SU-DHL-6 (cell line): Measurements from ENCODE around the gene LRRC8E.

Source experiments
- H2AFZ ChIP-seq: fragments of 200-600 bp; sonication (generic); 2 replicates; pipeline ENCODE4 v1.6.1; 2014; ENCODE audit warnings: low read depth, mild to moderate bottlenecking, moderate library complexity, mixed read lengths, antibody characterized with exemption, low read length; ENCODE audit not compliant: severe bottlenecking
- H3F3A ChIP-seq: fragments of 200-600 bp; shearing (Covaris generic); 2 replicates; pipeline ENCODE4 v1.6.0; 2016; ENCODE audit warnings: antibody characterized with exemption, mild to moderate bottlenecking; ENCODE audit not compliant: insufficient read depth
- H3K27ac ChIP-seq: fragments of 200-600 bp; sonication (generic); 2 replicates; pipeline ENCODE4 v1.5.1; 2016; ENCODE audit warnings: low read depth, mild to moderate bottlenecking, low read length, moderate library complexity, mixed read lengths
- H3K27me3 ChIP-seq: fragments of 200-600 bp; sonication (generic), shearing (Covaris generic); 2 replicates; pipeline ENCODE4 v1.6.0; 2014; ENCODE audit warnings: mild to moderate bottlenecking, low read length
- H3K36me3 ChIP-seq: fragments of 200-600 bp; sonication (generic); 2 replicates; pipeline ENCODE4 v1.6.1; 2014; ENCODE audit warnings: mild to moderate bottlenecking, low read length, mixed read lengths
- H3K4me2 ChIP-seq: fragments of 300-600, 200-600 bp; shearing (Covaris generic), sonication (generic); 2 replicates; pipeline ENCODE4 v1.6.0; 2014; ENCODE audit warnings: low read length, low read depth, mild to moderate bottlenecking; ENCODE audit not compliant: poor library complexity, severe bottlenecking
- H3K4me3 ChIP-seq: fragments of 200-600 bp; sonication (generic); 2 replicates; pipeline ENCODE4 v1.5.1; 2014; ENCODE audit warnings: antibody characterized with exemption, low read length, mild to moderate bottlenecking, mixed read lengths; ENCODE audit not compliant: insufficient read depth, poor library complexity, severe bottlenecking
- H3K79me2 ChIP-seq: fragments of 200-600 bp; sonication (generic); 2 replicates; pipeline ENCODE4 v1.6.1; 2014; ENCODE audit warnings: mild to moderate bottlenecking, low read length, moderate library complexity; ENCODE audit not compliant: insufficient read depth
- H3K9ac ChIP-seq: fragments of 200-600 bp; sonication (generic); 2 replicates; pipeline ENCODE4 v1.7.0; 2014; ENCODE audit warnings: mild to moderate bottlenecking, low read length
- H3K9me2 ChIP-seq: fragments of 200-600 bp; sonication (generic); replicated peaks from 2 replicates; pipeline ENCODE4 v1.6.1; 2014; ENCODE audit warnings: low read length; ENCODE audit not compliant: insufficient read depth
- H3K9me3 ChIP-seq: fragments of 200-600 bp; sonication (generic); 2 replicates; pipeline ENCODE4 v1.6.1; 2014; ENCODE audit warnings: low read length, mixed read lengths; ENCODE audit not compliant: insufficient read depth
- H4K20me1 ChIP-seq: fragments of 200-600 bp; sonication (generic); 2 replicates; pipeline ENCODE4 v1.6.1; 2014; ENCODE audit warnings: low read depth, mild to moderate bottlenecking, antibody characterized with exemption, low read length, moderate library complexity, mixed read lengths
- CTCF ChIP-seq: fragments of 200-600 bp; sonication (generic); IDR thresholded peaks from one replicate; pipeline ENCODE4 v1.5.1; 2017; ENCODE audit warnings: antibody characterized with exemption, mild to moderate bottlenecking, low read length, moderate library complexity; ENCODE audit not compliant: insufficient read depth, poor library complexity, severe bottlenecking
- EZH2phosphoT487 ChIP-seq: fragments of 200-600 bp; sonication (generic), shearing (Covaris generic); conservative IDR thresholded peaks from 2 replicates; pipeline ENCODE4 v1.6.1; 2018; ENCODE audit warnings: mild to moderate bottlenecking, antibody characterized with exemption, low read length, moderate library complexity, mixed read lengths

LRRC8E gene

GRCh38 chr19:7846155-7846646 lies 42.1 kb upstream of the LRRC8E start:
- TF ChIP-seq EZH2phosphoT487: no peak
- TF ChIP-seq CTCF: no peak
- H3K27ac ChIP-seq: no peak overlapping the region
- no peaks in the 10 kb centered on the region for H3K27me3 ChIP-seq
- no peaks in the 10 kb centered on the region for H3K36me3 ChIP-seq
- no peak overlapping the region for H3K4me2 ChIP-seq
- no peak overlapping the region for H2AFZ ChIP-seq
- no peak overlapping the region for H3K9ac ChIP-seq
- 0 out of 2 replicates have a peak, but pooled peaks cover 5% of the 10 kb centered on the region for H3K9me3 ChIP-seq
- no peaks in the 10 kb centered on the region for H3K79me2 ChIP-seq
- H3K4me3 ChIP-seq: no peak overlapping the region
- H3K9me2 ChIP-seq: no peaks in the 10 kb centered on the region
- no peaks in the 10 kb centered on the region for H3F3A ChIP-seq
- H4K20me1 ChIP-seq: no peaks in the 10 kb centered on the region

GRCh38 chr19:7847664-7848063 lies 40.6 kb upstream of the LRRC8E start:
- TF ChIP-seq CTCF: no peak
- H3K9me3 ChIP-seq: 0 out of 2 replicates have a peak, but pooled peaks cover 4% of the 10 kb centered on the region

GRCh38 chr19:7848779-7849457 lies 39.4 kb upstream of the LRRC8E start:
- no peaks in the 10 kb centered on the region for H3K9me2 ChIP-seq
- H3K9me3 ChIP-seq: no peaks in the 10 kb centered on the region
- H3K36me3 ChIP-seq: no peaks in the 10 kb centered on the region
- no peaks in the 10 kb centered on the region for H3F3A ChIP-seq
- no peaks in the 10 kb centered on the region for H3K79me2 ChIP-seq
- H3K4me2 ChIP-seq: no peak overlapping the region
- TF ChIP-seq EZH2phosphoT487 (no peak), CTCF (no peak)
- H3K27me3 ChIP-seq: no peaks in the 10 kb centered on the region
- no peak overlapping the region for H3K27ac ChIP-seq
- H2AFZ ChIP-seq: no peak overlapping the region
- no peak overlapping the region for H3K4me3 ChIP-seq
- no peak overlapping the region for H3K9ac ChIP-seq
- no peaks in the 10 kb centered on the region for H4K20me1 ChIP-seq

More at GRCh38 chr19:7847664-7848063, 40.6 kb upstream of the LRRC8E start:
- Histone ChIP-seq H3K36me3 (no peaks in the 10 kb centered on the region), H3K4me3 (no peak overlapping the region), H4K20me1 (no peaks in the 10 kb centered on the region), H3K27ac (no peak overlapping the region), H2AFZ (no peak overlapping the region), H3F3A (no peaks in the 10 kb centered on the region), H3K9ac (no peak overlapping the region), H3K27me3 (no peaks in the 10 kb centered on the region), H3K9me2 (no peaks in the 10 kb centered on the region), H3K4me2 (no peak overlapping the region), H3K79me2 (no peaks in the 10 kb centered on the region)
